HG02610 (cell line): Measurements from ENCODE around the gene PAK6.

Source experiments
- ATAC-seq: cut with Tn5 transposase; IDR thresholded peaks from one replicate; pipeline ENCODE4 v1.9.1; 2021; ENCODE audit warnings: mild to moderate bottlenecking, moderate library complexity; ENCODE audit not compliant: unreplicated experiment

PAK6 gene

DNA sequence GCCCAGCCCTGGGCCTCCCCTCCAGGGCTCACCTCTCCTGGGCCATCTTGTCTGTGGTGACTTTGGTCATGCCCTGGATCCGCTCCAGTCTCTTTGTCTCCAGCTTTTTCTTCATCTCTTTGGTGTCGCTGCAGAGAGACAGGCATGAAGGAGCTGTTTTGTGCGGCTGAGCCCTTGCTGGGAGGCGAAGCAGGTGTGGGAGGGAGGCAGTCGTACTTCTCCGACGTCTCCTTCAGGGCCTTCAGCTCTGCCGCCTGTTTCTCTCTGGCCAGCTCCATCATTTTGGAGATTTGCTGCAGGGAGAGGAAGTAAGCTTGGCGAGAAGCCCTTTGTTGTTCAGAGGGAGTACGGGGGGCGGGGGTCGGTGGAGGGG is 51.7 kb downstream of the PAK6 start:
- no peak for ATAC-seq

DNA sequence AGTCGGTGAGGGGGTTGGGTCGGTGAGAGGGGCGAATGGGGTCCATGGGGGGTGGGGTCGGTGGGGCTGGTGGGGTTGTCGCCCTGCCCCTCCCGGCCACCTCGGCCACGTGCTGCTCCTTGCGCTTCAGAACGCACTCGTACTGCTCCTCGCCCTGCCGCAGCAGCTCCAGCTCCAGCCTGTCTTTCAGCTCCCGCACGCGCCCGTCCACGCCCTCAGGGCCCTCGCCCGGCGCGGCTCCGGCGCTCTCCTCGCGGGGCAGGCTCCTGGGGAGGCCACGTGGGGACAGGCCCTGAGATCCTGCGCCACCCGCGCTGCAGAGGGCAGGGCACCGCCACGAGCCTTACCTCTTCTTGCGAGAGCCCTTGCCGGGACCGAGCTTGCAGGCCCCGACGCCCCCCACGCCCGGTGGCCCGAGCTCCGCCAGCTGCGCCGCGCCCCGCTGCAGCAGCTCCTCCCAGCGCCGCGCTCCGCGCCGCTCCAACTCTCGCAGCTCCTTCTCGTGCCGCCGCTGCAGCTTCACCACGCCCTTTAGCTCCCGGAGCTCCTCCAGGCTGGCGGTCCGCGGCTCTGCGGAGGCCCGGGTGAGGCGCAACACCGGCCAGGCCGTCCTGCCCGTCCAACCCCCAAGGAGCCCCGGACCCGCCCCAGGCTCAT is 52.2 kb downstream of the PAK6 start:
- ATAC-seq, result no peak

- no peak for ATAC-seq
These were observed 53.4 kb downstream of the PAK6 start for GRCh38 chr15:40292246-40292645.

- no peak for ATAC-seq
These were observed 54.1 kb downstream of the PAK6 start for GRCh38 chr15:40293006-40293405.

DNA sequence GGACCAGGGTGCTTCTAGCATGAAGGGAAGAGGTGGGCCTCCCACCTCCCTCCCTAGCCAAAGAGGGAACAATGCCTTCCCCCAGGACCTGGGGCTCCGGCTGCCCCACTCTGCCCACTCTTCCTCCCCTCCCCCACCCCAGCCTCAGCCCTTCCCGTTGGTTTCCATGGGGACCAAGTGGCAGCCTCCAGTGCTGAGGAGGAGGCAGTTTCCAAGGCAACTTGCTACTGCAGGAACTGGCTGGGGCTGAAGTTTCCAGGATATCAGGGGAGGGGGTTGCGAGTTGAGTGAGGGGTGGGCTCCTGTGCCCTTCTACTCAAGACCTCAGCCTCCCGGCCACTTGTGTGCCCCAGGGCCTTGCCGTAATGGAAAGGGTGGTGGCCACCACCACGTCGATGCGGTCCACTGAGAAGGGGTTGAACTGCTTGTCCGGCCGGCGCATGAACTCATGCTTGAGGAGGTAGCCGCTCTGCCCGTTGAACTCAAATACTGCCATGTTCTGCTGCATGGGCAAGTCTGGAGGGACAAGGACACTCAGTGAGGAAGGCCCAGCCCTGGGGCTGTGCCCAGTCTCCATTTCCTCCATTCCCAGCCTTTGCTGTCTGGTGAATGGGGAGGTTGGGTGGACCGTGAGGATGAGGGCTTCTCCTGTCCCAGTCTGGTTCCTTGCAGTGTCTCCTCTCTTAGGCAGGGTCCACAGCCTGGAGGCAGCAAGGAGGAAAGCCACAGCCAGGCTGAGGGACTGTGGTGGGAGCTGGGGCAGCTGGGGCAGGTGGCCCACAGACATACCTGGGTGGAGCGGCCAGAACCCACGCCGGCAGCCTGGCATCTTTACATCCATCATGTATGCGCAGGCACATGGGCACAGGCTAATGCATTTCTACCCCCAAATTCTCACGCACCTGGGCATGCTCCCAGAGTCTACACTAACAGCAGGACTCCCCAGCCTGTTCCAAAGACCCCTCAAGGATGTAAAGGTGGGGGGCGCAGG is 55.3 kb downstream of the PAK6 start:
- ATAC-seq, result no peak

DNA sequence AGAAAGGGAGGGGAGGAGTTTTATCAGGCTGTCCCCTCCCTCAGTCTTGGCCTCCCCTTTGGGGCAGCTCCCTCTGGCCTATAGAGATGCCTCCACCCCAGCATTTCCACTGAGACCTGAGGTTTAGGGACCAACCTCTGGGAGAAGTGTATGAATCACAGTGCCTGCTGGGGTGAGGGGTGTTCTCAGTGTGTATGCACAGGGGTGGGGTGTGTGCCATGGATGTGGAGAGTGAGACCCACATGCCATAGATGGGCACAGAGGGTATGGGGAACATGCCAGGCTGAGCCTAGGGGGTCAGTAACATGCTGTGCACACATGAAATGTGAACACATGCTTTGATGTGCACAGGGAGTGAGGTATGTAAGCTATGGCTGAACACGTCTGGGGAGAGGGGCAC is 56.4 kb downstream of the PAK6 start:
- ATAC-seq, result no peak

- ATAC-seq, result no peak
These were observed 57.2 kb downstream of the PAK6 start for GRCh38 chr15:40295877-40296560.

DNA sequence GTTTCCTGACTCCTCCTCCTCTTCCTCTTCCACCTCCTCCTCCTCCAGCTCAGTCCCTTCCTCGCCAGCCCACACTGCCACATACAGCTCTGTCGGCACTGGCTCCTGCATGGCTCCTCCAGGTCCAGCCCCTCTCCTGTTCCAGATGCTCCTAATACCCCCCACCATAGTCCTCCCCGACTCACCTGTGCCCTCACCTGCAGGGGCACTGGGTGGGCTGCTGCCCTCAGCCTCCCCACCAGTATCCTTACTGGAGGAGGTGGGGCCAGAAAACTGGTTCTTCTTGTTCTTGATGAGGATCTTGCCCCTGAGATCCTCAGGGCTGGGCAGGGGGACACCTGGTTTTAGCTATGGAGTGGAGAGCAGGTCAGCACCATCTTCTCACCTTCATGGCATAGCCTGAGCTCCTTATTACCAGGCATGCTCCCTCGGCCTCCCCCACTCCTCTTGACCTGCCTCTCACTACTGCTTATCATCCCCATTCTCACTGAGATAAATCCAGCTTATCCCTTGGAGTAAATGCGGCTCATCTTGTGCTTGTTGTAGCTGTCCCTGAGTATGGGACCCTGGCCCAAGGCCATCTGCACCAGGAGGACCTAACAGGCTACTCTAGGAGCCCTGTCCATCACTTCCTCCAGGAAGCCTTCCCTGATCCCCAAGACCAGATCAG is 57.8 kb downstream of the PAK6 start:
- no peak for ATAC-seq

GRCh38 chr15:40297356-40297755 is 58.5 kb downstream of the PAK6 start:
- ATAC-seq, result no peak

DNA sequence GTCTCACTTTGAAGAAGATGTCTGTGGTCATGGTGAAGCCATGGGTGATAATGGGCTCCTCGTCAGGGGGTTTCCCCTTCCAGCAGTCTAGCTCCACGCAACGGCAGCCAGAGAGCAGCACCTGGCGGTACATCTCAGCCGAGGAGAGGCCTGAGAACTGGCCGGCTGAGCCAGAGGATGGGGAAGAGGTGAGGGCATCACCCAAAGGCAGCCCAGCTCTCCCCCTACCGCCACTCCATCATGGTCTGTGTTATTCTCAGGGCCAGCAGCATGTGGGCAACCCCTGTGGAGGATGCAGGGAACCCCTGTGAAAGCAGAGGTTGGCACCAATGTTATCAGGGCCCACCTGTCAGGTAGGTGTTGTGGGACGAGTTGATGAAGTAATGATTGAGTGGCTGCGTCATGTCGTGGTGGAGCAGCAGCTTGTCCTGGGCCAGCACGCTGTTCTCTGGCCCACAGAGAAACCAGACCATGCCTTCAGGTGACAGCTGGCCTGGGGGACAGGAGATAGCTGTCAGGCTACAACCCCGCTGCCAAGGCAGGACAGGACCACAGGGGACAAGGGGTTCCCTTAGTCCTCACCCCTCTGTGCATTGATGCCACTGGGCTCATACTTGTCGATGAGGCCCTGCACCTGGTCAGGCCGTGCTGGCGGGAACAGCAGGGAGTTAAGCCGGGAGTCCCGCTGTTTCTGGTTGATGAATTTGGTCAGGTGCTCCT is 59.5 kb downstream of the PAK6 start:
- no peak for ATAC-seq

- no peak for ATAC-seq
These were observed 61.5 kb downstream of the PAK6 start for GRCh38 chr15:40300367-40300766.

DNA sequence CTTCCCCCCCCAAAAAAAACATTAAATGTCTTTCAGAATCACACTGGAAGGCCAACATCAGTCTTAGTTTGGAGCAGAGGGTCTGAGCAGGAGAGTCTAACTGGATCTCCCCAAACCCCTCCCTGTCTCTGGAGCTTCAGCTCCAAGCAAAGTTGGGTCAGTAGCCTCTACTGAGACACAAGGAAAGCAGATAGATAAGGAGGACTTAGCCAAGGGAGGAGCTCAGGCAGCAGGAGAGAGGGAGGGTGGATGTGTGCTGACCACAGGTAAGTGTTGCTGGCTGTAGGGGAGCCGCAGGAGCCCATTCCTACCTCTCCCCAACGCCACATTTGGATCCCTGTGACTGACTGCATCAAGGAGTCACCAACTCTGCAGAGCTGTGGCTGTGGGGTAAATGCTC is 61.9 kb downstream of the PAK6 start:
- no peak for ATAC-seq

DNA sequence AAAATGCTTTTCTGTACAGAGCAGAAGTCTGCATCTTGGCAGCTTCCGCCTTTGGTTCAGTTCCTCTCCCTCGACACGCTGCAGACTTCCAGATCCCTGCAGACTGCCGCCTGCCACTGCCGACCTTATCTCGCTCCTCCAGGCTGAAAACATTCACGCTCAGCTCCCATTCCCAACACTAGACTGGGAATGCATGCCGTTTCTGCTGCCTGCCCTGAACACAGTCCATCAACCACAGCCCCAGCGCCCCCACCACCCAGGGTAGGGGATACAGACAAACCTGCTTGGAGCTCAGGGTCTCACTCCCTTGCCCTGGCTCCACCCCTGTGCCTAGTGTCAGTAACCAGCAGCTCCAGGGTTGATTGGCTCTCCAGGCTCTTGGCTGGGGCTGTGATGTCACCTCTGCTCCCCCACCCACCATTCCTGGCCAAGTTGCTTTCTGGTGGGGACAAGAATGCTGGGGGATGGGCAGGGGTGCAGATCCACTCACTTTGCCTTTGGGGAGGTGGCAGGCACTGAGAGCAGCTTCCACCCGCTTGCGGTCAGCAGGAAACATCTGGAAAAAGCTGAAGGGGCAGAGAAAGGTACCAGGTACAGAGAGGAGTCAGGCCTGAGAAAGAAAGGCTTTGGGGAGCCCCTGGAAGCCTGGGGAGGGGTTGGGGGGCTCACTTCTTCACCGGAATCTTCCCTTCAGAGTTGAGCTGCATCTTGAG is 62.8 kb downstream of the PAK6 start:
- no peak for ATAC-seq

DNA sequence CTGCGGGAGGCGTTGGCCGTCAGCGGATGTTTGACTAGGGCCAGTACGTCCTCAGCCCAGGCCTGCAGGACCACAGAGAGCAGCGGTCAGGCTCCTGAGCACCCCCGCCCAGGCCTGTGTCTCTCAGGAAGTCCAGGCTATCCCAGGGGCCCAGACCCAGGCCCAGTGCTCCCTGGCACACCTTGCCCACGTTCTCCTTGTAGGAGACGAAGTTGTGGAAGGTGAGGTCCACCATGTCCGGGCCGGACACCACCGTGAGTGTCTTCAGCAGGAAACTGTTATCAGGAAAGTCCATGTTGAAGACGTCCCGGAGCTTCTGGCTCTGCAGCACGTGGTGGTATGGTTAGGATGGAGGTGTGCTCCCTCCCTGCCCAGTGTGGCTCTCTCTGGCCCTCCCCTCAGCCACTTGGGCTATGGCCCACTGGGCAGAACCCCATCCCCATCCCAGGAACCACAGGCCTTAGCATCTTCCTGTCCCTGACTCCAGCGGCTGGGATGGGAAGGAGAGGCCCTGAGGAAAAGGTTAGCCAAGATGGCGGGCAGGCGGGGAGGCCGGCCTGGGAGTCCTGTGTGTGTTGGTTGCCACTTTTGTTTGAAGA is 63.5 kb downstream of the PAK6 start:
- no peak for ATAC-seq

- ATAC-seq, result no peak
These were observed 64.1 kb downstream of the PAK6 start for GRCh38 chr15:40302981-40303380.

GRCh38 chr15:40303576-40303975 is 64.7 kb downstream of the PAK6 start:
- ATAC-seq, result no peak

- ATAC-seq, result no peak
These were observed 66.4 kb downstream of the PAK6 start for GRCh38 chr15:40305281-40305680.

- no peak for ATAC-seq
These were observed 67.5 kb downstream of the PAK6 start for GRCh38 chr15:40306371-40306770.

DNA sequence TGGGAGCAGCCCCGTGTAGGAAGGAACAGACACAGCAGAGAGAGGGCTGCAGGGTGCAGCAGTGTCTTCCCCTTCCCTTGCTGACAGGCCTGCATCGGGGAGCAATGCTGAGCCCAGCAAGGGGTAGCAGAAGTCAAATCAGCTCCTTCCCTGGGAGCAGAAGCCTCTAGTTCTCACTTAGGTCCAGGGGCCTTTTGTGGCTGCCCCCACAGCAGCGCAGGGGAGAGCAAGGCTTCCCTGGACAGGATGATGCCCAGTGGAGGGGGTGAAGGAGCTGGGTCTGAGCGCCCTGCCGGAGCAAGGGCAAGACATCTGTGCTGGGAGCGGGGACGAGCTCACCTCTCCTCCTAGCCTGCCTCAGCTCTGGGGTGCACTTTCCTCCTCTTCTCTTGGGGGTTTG is 68.0 kb downstream of the PAK6 start:
- ATAC-seq, result no peak
